Skeletal muscle tissue (tissue), 4 donors: ENCODE results near the gene DSTN. TPM values are rescaled to one million over a fixed set of nuclear protein-coding genes. Genes with fewer than 3 reads are reported as not detected.

Source experiments
- H3K27ac ChIP-seq: one replicate; pipeline ENCODE4 v1.7.0; 2013; ENCODE audit warnings: mild to moderate bottlenecking, low read depth, low read length, inconsistent platforms
- H3K27me3 ChIP-seq, 3 donors: one replicate each; pipeline ENCODE4 v1.7.0; 2013; ENCODE audit warnings: low read length in 3 of 3; ENCODE audit not compliant: control insufficient read depth in 3 of 3, insufficient read depth in 3 of 3
- H3K36me3 ChIP-seq, 3 donors: one replicate each; pipeline ENCODE4 v1.7.0; 2013; ENCODE audit warnings: low read length in 3 of 3; ENCODE audit not compliant: control insufficient read depth in 3 of 3, insufficient read depth in 3 of 3
- H3K4me1 ChIP-seq, 3 donors: one replicate each; pipeline ENCODE4 v1.7.0; 2013; ENCODE audit warnings: low read length in 3 of 3, mild to moderate bottlenecking in 3 of 3; ENCODE audit not compliant: control insufficient read depth in 3 of 3, insufficient read depth in 3 of 3
- H3K4me3 ChIP-seq, 3 donors: one replicate each; pipeline ENCODE4 v1.7.0; 2013; ENCODE audit warnings: low read length in 3 of 3
- H3K9ac ChIP-seq, 3 donors: one replicate each; pipeline ENCODE4 v1.7.0; 2013; ENCODE audit warnings: low read length in 3 of 3, mild to moderate bottlenecking in 3 of 3, moderate library complexity in 2 of 3, low read depth in 1 of 3
- H3K9me3 ChIP-seq, 3 donors: one replicate each; pipeline ENCODE4 v1.7.0; 2013; ENCODE audit warnings: low read length in 3 of 3; ENCODE audit not compliant: control insufficient read depth in 3 of 3
- total RNA-seq: library from RNA; depleted of rRNA; stranded (reverse); fragments of >200 nt; gene quantifications from one replicate; pipeline ENCODE4 v1.2.3, GENCODE V29; 2014
- donor health status: Osteomylitis.

Gene DSTN
- total RNA-seq, 1 donor from 2014 or later: 104 TPM

GRCh38 chr20:17640146-17640874 is 70.4 kb downstream of the DSTN start:
- H3K4me3 ChIP-seq: no peak overlapping the region
- no peaks in the 10 kb centered on the region for H3K9me3 ChIP-seq
- no peak overlapping the region for H3K27ac ChIP-seq
- H3K36me3 ChIP-seq: peaks cover 8 to 35% (median 17%) of the 10 kb centered on the region in 3 donors
- H3K27me3 ChIP-seq: no peaks in the 10 kb centered on the region
- no peak overlapping the region for H3K9ac ChIP-seq
- peaks cover 66 to 73% (median 67%) of the 10 kb centered on the region in 3 donors for H3K4me1 ChIP-seq

- peaks cover 63 to 75% (median 66%) of the 10 kb centered on the region in 3 donors for H3K4me1 ChIP-seq
- no peak overlapping the region for H3K4me3 ChIP-seq
- H3K9me3 ChIP-seq: no peaks in the 10 kb centered on the region
- no peak overlapping the region for H3K27ac ChIP-seq
- H3K9ac ChIP-seq: peak overlapping the region in 1 of 3 donors; percentile 54
- no peaks in the 10 kb centered on the region for H3K27me3 ChIP-seq
- H3K36me3 ChIP-seq: peaks cover 6 to 29% (median 13%) of the 10 kb centered on the region in 3 donors
Observed at GRCh38 chr20:17640875-17641378, 71.1 kb downstream of the DSTN start.

GRCh38 chr20:17641520-17641964 is 71.7 kb downstream of the DSTN start:
- Histone ChIP-seq H3K27me3 (no peaks in the 10 kb centered on the region), H3K9me3 (no peaks in the 10 kb centered on the region), H3K9ac (peak overlapping the region in 2 of 3 donors; percentile 24 to 68), H3K27ac (peak overlapping the region; percentile 80), H3K4me1 (peaks cover 63 to 75% (median 67%) of the 10 kb centered on the region in 3 donors), H3K36me3 (peaks cover 6 to 28% (median 13%) of the 10 kb centered on the region in 3 donors), H3K4me3 (no peak overlapping the region)

- Histone ChIP-seq H3K36me3 (peaks cover 6 to 27% (median 11%) of the 10 kb centered on the region in 3 donors), H3K4me3 (no peak overlapping the region), H3K27ac (peak overlapping the region; percentile 80), H3K9me3 (no peaks in the 10 kb centered on the region), H3K9ac (peak overlapping the region in 1 of 3 donors; percentile 68), H3K4me1 (peaks cover 63 to 75% (median 67%) of the 10 kb centered on the region in 3 donors), H3K27me3 (no peaks in the 10 kb centered on the region)
Observed at GRCh38 chr20:17641993-17642392, 72.1 kb downstream of the DSTN start.

- peak overlapping the region in 1 of 3 donors; percentile 68 for H3K9ac ChIP-seq
- peaks cover 65 to 74% (median 68%) of the 10 kb centered on the region in 3 donors for H3K4me1 ChIP-seq
- H3K4me3 ChIP-seq: no peak overlapping the region
- H3K27me3 ChIP-seq: no peaks in the 10 kb centered on the region
- peaks cover 6 to 27% (median 11%) of the 10 kb centered on the region in 3 donors for H3K36me3 ChIP-seq
- no peaks in the 10 kb centered on the region for H3K9me3 ChIP-seq
- peak overlapping the region; percentile 80 for H3K27ac ChIP-seq
Observed at GRCh38 chr20:17642404-17643269, 72.8 kb downstream of the DSTN start.

GRCh38 chr20:17643531-17644188 is 73.8 kb downstream of the DSTN start:
- Histone ChIP-seq H3K36me3 (peaks cover 0 to 26% (median 10%) of the 10 kb centered on the region in 3 donors), H3K4me1 (peaks cover 69 to 73% (median 71%) of the 10 kb centered on the region in 3 donors), H3K9me3 (no peaks in the 10 kb centered on the region), H3K27me3 (no peaks in the 10 kb centered on the region), H3K4me3 (no peak overlapping the region), H3K27ac (peak overlapping the region; percentile 7), H3K9ac (peak overlapping the region in 2 of 3 donors; percentile 34 to 60)

- H3K4me3 ChIP-seq: no peak overlapping the region
- H3K27ac ChIP-seq: no peak overlapping the region
- H3K9ac ChIP-seq: peak overlapping the region in 1 of 3 donors; percentile 60
- peaks cover 0 to 22% (median 8%) of the 10 kb centered on the region in 3 donors for H3K36me3 ChIP-seq
- no peaks in the 10 kb centered on the region for H3K9me3 ChIP-seq
- peaks cover 68 to 72% (median 69%) of the 10 kb centered on the region in 3 donors for H3K4me1 ChIP-seq
- H3K27me3 ChIP-seq: no peaks in the 10 kb centered on the region
Observed at GRCh38 chr20:17644451-17644850, 74.6 kb downstream of the DSTN start.

GRCh38 chr20:17645010-17645409 is 75.1 kb downstream of the DSTN start:
- Histone ChIP-seq H3K27me3 (no peaks in the 10 kb centered on the region), H3K27ac (no peak overlapping the region), H3K9ac (no peak overlapping the region), H3K4me3 (no peak overlapping the region), H3K36me3 (peaks cover 0 to 20% (median 8%) of the 10 kb centered on the region in 3 donors), H3K4me1 (peaks cover 72 to 75% (median 73%) of the 10 kb centered on the region in 3 donors), H3K9me3 (no peaks in the 10 kb centered on the region)

- H3K9ac ChIP-seq: peak overlapping the region in 1 of 3 donors; percentile 50
- H3K4me3 ChIP-seq: no peak overlapping the region
- no peak overlapping the region for H3K27ac ChIP-seq
- H3K4me1 ChIP-seq: peaks cover 75 to 81% (median 78%) of the 10 kb centered on the region in 3 donors
- H3K9me3 ChIP-seq: no peaks in the 10 kb centered on the region
- peaks cover 0 to 15% (median 5%) of the 10 kb centered on the region in 3 donors for H3K36me3 ChIP-seq
- H3K27me3 ChIP-seq: no peaks in the 10 kb centered on the region
Observed at GRCh38 chr20:17645546-17646208, 75.8 kb downstream of the DSTN start.
